NCI-H2227 treated with DMSO at 0.1 percent for 48 hours (cell line): ENCODE measurements around the gene TRIM38.

ENCODE experiments used
- DNase-seq: peaks from one replicate; lab custom pipeline; 2025; lab: John Stamatoyannopoulos, UW

The TRIM38 gene

DNA sequence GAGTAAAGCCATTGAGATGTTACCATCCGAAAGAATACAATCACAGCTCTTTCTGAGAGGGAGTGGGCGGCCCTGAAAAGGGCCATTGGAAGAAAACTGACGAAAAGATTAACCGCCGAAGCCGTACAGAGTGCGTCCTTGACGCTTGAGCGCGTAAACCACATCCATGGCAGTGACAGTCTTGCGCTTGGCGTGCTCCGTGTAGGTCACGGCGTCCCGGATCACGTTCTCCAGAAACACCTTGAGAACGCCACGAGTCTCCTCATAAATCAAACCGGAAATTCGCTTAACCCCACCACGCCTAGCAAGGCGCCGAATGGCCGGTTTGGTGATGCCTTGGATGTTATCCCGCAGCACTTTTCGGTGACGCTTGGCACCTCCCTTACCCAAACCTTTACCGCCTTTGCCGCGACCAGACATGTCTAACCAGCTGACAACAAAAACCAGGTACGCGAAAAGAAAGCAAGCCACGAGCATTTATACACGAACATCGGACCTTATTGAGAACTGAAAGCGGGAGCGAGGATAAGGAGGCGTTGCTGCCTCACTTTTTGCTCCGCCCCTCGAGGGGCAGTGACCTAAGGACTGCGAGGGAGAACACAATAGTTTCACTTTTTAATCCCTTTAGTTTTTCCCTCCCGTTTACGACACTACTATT lies 64.4 kb downstream of the TRIM38 start:
- DNase-seq = peak; percentile 96

DNA sequence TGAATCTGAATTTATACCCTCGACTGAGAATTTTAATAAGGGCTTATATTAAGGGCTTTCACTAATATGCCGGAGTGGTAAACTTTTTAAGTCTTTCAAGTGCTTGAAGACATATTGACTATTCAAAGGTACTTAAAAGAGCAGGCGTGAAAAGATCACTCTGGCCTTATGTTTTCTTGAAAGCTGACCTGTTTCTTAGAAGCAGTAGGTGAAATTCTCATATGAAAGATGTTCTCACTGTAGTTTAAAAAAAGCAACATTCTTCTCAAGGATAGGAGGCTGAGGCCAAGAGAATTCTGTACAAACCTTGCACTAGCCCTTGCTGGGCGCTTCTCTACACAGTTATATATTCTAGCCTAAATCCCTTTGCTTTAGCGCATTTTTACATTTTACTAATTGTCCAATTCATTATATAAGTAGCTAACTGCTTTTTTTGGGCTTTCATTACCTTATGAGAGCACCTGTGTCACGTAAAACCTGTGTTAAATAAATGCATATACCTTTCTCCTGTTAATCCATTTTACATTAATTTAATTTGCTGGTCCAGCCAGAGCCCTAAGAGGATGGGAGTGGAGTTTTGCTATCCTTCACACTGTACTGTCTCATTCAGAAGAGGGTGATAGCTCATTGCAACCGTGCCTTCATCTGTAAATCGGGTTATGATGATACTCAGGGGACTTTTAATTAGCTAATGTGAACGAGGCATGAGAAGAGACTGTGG lies 65.0 kb downstream of the TRIM38 start:
- no peak for DNase-seq

DNA sequence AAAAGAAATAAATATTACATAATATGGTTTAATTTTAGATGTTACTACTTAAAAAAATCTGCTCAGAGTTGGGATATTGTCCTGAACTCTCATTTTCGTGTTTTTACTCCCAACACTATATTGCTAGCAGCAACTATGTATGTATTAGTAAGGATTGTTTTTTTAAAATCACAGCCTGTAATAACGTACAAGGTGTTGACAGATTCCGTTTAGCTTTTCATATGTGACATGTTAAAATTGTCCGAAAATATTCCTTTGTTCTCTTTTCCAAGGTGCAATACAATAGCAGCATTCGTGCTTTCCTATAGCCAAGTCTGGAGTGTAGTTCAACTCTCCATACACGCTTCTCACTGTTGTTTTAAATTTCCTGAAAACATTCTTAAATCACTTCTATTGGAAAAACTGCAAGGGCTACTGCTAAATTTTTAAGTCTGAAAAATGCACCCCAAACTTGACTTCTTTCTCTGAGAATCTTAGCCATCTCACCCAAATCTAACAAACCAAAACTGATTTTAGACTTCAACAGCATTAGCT lies 65.7 kb downstream of the TRIM38 start:
- DNase-seq = no peak

DNA sequence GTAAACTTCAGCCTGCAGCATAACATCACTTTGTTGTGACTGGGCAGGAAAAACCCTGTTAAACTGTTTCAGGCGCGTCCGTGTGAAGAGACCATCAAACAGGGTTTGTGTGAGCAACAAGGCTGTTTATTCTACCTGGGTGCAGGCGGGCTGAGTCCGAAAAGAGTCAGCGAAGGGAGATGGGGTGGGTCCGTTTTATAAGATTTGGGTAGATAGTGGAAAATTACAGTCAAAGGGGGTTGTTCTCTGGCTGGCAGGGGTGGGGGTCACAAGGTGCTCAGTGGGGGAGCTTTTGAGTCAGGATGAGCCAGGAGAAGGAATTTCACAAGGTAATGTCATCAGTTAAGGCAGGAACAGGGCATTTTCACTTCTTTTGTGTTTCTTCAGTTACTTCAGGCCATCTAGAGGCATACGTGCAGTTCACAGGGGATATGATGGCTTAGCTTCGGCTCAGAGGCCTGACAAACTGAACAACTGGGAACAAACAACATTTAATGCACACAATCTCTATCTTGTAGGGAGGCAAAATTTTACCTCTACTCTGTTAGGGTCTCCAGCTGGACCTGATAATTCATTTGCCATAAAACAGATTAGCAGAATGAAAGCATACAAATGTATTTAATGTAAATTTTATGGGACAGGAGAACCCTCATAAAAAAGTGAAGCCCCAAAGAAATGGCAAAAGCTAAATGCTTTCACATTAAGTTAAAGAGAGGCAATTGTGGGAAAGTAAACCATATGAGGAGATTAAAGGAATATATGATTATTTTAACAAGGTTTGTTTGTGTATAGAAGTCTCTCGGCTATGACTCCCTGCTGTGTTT lies 66.4 kb downstream of the TRIM38 start:
- no peak for DNase-seq

DNA sequence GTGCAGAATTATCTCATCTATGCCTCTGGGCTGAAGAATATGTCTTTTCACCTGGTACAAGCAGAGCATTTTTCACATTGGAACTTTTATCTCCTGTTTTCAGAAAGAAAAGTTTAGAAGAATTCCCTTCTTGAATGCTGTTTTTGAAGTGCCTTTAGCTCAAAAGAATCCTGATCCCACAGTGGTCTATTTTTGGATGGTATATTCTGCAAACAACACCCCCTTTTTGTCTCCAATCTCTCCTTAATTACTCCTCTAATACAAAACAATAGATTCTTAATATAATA lies 66.9 kb downstream of the TRIM38 start:
- no peak for DNase-seq

DNA sequence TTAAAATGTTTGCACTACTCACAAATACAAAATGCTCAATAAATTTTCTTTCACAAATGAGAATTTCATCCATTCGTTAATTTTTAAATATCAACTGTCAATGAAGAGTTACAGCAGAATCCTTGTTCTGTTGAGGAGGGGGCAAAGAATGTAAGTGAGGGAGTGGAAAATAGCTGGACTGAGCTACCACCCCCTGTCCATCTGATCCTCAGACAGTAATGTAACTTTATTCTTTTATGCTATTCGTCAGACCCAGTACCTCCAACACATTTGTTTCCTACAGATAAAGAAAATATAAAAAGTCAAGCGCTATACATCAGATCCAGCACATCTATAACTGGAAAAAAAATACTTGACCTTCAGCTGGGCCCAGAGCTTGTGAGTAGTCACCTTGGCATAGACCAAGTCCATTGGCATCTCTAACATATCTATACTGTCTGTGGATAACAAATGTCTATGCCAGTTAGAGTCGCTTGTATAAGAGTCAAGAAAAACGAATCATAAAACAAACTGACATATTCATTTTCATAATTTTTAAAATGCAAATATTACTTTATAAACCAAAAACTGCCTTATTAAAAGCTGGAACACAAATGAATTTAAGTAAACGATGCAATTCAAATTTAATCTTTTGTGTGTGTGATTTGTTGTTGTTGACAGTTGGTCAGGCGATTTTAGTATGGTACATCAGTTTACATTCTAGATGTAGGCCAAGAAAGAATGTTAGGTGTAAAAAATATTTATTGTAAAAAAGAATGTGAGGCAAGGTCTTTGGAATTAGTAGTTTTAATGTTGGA lies 67.5 kb downstream of the TRIM38 start:
- no peak for DNase-seq

DNA sequence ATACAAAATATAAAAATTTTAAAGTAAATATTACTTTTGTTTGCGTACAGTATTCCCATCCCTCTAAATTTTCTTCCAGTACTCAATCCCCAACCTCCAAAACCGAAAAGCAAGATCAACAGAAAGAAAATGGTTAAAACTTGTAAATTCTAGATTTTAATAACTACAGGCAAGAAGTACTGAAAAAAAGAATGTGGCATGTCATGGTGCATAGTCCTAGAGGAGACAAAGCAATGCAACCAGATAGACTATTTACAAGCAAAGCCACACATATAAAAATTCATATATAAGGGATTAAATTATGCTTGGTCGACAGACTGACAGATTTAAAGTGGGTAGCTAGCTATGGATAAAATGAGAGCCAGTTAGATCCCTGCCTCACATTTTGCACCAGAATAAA lies 68.1 kb downstream of the TRIM38 start:
- no peak for DNase-seq

DNA sequence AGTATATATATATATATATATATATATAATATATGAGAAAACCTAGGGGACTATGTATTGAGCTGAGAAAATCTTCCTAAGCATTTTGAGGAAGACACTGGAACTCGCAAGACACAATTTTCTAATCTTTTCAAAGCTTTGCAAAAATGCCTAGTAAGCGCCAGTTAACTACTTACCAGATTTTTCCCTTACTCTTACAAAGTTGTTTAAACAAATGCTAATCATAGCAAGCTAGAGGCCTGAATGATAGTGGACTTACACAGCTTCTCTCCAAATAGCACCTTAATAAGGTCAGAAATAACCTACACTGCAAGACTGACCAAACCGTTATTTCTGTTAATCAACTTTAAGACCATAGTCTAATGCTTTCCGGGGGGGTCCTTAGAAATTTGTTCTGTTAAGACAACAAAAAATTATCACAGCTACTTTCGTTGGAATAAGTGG lies 68.6 kb downstream of the TRIM38 start:
- DNase-seq = no peak

DNA sequence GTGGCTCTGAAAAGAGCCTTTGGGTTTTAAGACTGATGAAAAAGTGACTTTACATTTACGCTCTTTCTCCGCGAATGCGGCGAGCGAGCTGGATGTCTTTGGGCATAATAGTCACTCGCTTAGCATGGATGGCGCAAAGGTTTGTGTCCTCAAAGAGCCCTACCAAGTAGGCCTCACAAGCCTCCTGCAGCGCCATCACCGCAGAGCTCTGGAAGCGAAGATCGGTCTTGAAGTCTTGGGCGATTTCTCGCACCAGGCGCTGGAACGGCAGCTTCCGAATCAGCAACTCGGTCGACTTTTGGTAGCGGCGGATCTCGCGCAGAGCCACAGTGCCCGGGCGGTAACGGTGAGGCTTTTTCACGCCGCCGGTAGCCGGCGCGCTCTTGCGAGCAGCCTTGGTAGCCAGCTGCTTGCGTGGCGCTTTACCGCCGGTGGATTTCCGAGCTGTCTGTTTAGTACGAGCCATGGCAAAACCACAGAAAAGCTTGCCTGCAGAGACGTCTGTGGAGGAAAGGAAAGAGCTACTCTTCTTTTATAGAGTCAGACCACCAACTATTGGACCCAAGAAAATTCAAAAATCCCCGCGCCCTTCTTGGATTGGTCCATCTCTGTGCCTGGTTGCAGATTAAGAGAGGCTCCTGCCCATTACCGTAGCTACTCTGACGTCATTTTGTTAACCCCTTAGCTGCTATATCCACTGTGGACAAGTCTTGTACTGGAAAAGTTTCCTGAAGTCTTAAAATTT lies 69.2 kb downstream of the TRIM38 start:
- DNase-seq = peak; percentile 98

DNA sequence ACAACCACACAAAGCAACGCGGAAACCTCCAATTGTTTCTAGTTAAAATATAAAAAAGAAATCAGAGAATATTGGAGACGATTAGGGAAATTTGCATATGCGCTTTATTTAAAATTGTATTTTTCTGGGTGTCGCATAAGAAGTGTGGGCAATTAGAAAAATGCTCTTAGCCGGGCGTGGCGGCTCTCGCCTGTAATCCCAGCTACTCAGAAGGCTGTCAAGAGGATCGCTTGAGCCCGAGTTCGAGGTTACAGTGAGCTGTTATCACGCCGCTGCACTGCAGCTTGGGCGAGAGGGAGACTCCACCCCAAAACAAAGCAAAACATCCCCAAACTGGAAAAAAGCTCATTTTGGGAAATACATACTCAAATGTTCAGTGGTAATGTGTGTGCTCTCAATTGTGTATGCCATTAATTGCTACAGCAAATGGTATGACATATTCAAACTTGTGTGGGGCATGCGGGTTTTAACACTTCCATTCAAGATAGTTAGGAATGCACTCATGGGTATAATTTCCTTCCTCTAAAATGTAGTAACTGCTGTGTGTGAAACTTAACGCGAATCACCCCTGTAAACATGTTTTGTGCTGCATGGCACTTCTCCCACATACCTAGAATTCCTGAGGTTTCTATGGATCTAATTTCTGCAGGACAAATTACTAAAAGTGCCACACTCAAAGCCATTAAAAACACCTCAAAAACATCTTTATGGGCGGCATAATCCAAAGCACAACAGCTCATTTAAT lies 69.9 kb downstream of the TRIM38 start:
- no peak for DNase-seq

DNA sequence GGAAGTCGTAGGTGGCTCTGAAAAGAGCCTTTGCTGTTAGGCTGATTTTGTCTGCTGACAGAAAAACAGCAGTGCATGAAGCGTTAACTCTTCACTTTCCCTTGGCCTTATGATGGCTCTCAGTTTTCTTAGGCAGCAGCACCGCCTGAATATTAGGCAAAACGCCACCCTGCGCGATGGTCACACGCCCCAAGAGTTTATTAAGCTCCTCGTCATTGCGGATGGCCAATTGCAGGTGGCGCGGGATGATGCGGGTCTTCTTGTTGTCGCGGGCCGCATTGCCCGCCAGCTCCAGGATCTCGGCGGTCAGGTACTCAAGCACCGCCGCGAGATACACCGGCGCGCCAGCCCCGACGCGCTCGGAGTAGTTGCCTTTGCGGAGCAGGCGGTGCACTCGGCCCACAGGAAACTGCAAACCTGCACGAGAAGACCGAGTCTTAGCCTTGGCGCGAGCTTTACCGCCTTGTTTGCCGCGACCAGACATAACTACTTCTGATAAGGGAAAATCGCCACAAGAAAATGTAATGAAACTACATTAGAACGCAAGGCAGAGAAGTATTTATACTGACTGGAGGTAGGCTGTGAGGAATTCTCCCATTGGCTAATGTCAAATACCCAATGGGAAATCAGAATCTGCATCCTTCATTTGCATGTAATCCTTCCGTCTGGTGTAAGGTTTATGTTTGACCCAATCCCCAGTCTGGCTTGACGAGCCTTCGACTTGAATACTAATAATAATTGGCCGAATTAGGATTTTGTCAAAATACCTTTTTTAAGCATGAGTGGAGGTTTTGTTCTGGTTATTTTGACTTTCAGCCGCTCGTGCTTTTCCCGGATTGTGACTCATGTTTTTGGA lies 70.7 kb downstream of the TRIM38 start:
- DNase-seq = peak; percentile 99

DNA sequence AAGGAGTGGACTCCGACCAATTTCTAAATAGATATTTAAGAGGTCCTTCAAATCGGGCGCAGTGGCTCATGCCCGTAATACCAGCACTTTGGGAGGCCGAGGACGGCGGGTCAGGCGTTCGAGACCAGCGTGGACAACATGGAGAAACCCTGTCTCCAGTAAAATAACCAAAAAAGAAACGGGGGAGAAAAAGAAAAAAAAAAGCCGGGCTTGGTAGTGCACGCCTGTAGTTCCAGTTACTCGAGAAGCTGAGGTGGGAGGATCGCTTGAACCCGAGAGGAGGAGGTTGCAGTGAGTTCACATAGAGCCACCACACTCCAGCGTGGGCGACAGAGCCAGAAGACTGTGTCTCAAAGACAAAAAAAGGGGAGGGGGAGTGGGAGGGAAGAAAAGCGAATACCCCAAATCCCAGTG lies 71.3 kb downstream of the TRIM38 start:
- no peak for DNase-seq

DNA sequence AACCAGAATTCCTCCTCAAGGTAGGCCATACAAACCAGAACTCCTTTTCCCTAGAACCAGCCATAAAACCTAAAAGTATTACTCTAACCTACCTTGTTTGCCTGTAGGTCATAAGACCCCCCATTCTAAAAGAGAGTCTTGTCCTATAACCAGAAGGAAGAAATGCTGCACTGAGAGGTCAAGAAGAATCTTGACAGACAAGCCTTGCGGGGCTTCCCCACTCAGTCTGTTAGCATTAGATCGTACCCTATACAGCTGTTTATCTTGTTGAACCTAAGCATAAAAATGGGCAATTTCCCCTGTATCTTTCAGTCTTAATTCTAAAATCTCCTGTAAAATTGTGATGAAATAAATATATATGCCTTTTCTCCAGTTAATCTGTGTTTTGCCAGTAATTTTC lies 72.3 kb downstream of the TRIM38 start:
- no peak for DNase-seq
